NT2/D1 (cell line): Measurements from ENCODE around the gene THAP9.
A peak's percentile ranks its signal among the peaks of the same experiment; 100 is the strongest.
"Not testable (repeated sequence)": the region's sequence is repeated elsewhere in the genome, so short reads cannot be mapped to it uniquely, and the experiment has no call there.

Experiments used
- DNase-seq: peaks from one replicate; pipeline ENCODE4 v3.0.0-alpha.2; 2011; ENCODE audit warnings: low read depth, low spot score
- H3K27me3 ChIP-seq: 2 replicates; pipeline ENCODE4 v1.6.0; 2011; ENCODE audit warnings: mild to moderate bottlenecking; ENCODE audit not compliant: insufficient read length, insufficient read depth
- H3K36me3 ChIP-seq: 2 replicates; pipeline ENCODE4 v1.6.1; 2011; ENCODE audit warnings: mild to moderate bottlenecking, low read length, mixed read lengths; ENCODE audit not compliant: insufficient read depth, insufficient read length
- H3K4me1 ChIP-seq: 2 replicates; pipeline ENCODE4 v1.5.1; 2011; ENCODE audit not compliant: insufficient read depth, insufficient read length
- H3K4me3 ChIP-seq: 2 replicates; pipeline ENCODE4 v1.5.1; 2011; ENCODE audit warnings: low read depth; ENCODE audit not compliant: insufficient read length
- H3K9ac ChIP-seq: 2 replicates; pipeline ENCODE4 v1.6.0; 2011; ENCODE audit warnings: low read depth; ENCODE audit not compliant: insufficient read length
- H3K9me3 ChIP-seq: 2 replicates; pipeline ENCODE4 v1.5.1; 2011; ENCODE audit warnings: mild to moderate bottlenecking, low read length; ENCODE audit not compliant: insufficient read depth
- SUZ12 ChIP-seq: IDR thresholded peaks from 2 replicates; pipeline ENCODE4 v1.6.1; 2011; ENCODE audit not compliant: insufficient read length, insufficient read depth; ENCODE audit errors: extremely low read depth
- YY1 ChIP-seq: IDR thresholded peaks from 2 replicates; pipeline ENCODE4 v1.6.1; 2011; ENCODE audit not compliant: insufficient read length, insufficient read depth
- ZNF274 ChIP-seq: IDR thresholded peaks from 2 replicates; pipeline ENCODE4 v1.6.1; 2011; ENCODE audit warnings: mild to moderate bottlenecking, low read depth, low read length

THAP9 gene

GRCh38 chr4:82900411-82901182 is at the start of gene THAP9:
Gene THAP9, plus strand, starts transcription at chr4:82900735. Its CDS starts 68 bp downstream, at chr4:82900803.
- Histone ChIP-seq H3K27me3 (no peaks in the 10 kb centered on the region), H3K4me3 (peak within 1 kb of the TSS; percentile 84), H3K4me1 (no peaks in the 10 kb centered on the region), H3K36me3 (peaks cover 42% of the 10 kb centered on the region), H3K9ac (peak within 1 kb of the TSS; percentile 88), H3K9me3 (no peaks in the 10 kb centered on the region)
- DNase-seq: peak; percentile 88
- TF ChIP-seq SUZ12: no peak
- TF ChIP-seq ZNF274: no peak
- no peak for TF ChIP-seq YY1

GRCh38 chr4:82851318-82851717 is 49.2 kb upstream of the THAP9 start:
- Histone ChIP-seq H3K36me3 (peaks cover 83% of the 10 kb centered on the region), H3K9ac (no peak overlapping the region), H3K9me3 (no peaks in the 10 kb centered on the region), H3K27me3 (no peaks in the 10 kb centered on the region), H3K4me3 (no peak overlapping the region), H3K4me1 (no peaks in the 10 kb centered on the region)
- TF ChIP-seq SUZ12 (no peak), ZNF274 (no peak), YY1 (no peak)
- no peak for DNase-seq

GRCh38 chr4:82851885-82852750 is 48.4 kb upstream of the THAP9 start:
- peaks cover 82% of the 10 kb centered on the region for H3K36me3 ChIP-seq
- H3K4me1 ChIP-seq: no peaks in the 10 kb centered on the region
- DNase-seq: no peak
- no peak overlapping the region for H3K4me3 ChIP-seq
- no peaks in the 10 kb centered on the region for H3K9me3 ChIP-seq
- no peaks in the 10 kb centered on the region for H3K27me3 ChIP-seq
- TF ChIP-seq SUZ12 (no peak), YY1 (no peak), ZNF274 (no peak)
- no peak overlapping the region for H3K9ac ChIP-seq

DNA sequence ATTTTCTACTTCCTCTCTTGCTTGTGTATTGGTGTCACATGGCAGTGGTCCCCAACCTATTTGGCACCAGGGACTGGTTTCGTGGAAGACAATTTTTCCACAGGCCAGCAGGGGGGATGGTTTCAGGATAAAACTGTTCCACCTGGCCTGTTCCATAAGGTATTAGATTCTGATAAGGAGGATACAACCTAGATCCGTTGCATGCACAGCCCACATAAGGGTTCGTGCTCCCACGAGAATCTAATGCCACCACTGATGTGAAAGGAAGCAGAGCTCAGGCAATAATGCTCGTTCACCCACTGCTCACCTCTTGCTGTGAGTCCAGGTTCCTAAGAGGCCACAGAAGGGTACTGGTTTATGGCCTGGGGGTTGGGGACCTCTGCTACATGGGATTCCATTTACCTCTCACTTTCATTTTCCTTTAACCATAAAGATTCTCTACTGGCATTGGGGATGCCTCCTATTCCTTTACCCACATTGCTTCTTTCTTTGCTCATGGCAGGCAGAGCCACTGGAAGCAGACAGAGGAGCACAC is 47.7 kb upstream of the THAP9 start:
- no peak for DNase-seq
- Histone ChIP-seq H3K27me3 (no peaks in the 10 kb centered on the region), H3K36me3 (peaks cover 82% of the 10 kb centered on the region), H3K9ac (no peak overlapping the region), H3K9me3 (no peaks in the 10 kb centered on the region), H3K4me3 (no peak overlapping the region), H3K4me1 (no peaks in the 10 kb centered on the region)
- TF ChIP-seq SUZ12 (no peak), YY1 (no peak), ZNF274 (no peak)

DNA sequence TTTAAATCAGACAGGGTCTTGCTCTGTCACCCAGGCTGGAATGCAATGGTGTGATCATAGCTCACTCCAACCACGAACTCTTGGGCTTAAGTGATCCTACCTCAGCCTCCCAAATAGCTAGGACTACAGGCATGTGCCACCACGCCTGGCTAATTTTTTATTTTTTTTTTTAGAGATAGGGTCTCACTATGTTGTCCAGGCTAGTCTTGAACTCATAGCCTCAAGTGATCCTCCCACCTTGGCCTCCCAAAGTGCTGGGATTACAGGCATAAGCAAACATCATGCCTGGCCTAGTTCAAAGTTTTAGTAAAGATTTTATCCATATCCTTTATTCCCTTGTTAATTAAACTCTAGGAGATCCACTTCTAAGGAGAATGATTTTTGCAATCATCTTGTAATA is 40.0 kb upstream of the THAP9 start:
- H3K4me1 ChIP-seq, H3K9ac ChIP-seq, H3K27me3 ChIP-seq, DNase-seq, H3K4me3 ChIP-seq, H3K9me3 ChIP-seq: not testable (repeated sequence)
- H3K36me3 ChIP-seq: peaks cover 63% of the 10 kb centered on the region

GRCh38 chr4:82861529-82861928 is 39.0 kb upstream of the THAP9 start:
- peaks cover 69% of the 10 kb centered on the region for H3K36me3 ChIP-seq
- TF ChIP-seq ZNF274 (no peak), SUZ12 (no peak), YY1 (no peak)
- no peak overlapping the region for H3K9ac ChIP-seq
- H3K9me3 ChIP-seq: no peaks in the 10 kb centered on the region
- no peak overlapping the region for H3K4me3 ChIP-seq
- DNase-seq: no peak
- H3K27me3 ChIP-seq: no peaks in the 10 kb centered on the region
- H3K4me1 ChIP-seq: no peaks in the 10 kb centered on the region
